ENCODE results near the gene ADAM15. TPM values are rescaled to one million over a fixed set of nuclear protein-coding genes. Genes with fewer than 3 reads are reported as not detected.
A peak's percentile ranks its signal among the peaks of the same experiment; 100 is the strongest.

The ADAM15 gene
- polyA plus RNA-seq, 1 donor from 2014 or later, result 24.8 TPM

DNA sequence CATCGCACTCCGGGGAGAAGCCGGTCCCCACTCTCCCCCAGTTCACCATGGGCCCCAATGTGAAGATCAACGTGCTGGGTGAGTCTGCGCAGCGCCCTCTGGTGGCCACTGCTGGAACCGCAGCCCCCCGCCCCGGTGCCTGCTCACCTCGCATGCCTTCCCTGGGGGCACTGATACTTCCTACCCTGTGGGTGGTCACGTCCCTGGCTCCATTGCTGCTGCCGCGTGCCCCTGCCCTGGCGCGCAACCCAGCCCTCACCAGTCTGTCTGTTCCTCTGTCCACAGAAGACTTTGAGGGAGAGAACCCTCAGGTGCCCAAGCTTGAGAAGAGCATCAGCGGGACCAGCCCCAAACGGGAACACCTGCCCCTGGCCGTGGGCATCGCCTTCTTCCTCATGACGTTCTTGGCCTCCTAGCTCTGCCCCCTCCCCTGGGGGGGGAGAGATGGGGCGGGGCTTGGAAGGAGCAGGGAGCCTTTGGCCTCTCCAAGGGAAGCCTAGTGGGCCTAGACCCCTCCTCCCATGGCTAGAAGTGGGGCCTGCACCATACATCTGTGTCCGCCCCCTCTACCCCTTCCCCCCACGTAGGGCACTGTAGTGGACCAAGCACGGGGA is 35.1 kb downstream of the ADAM15 start:
- no peaks in the 10 kb centered on the region for H3K27me3 ChIP-seq (ENCODE audit: insufficient read depth, low read depth, low read length)
- H3K79me2 ChIP-seq (replicated peaks; ENCODE audit: insufficient read depth, low read length), result peaks cover 22% of the 10 kb centered on the region
- H2AFZ ChIP-seq (ENCODE audit: low read depth, low read length), result no peak overlapping the region
- H3K9ac ChIP-seq (ENCODE audit: low read length), result no peak overlapping the region
- H3K27ac ChIP-seq (ENCODE audit: low read length), result no peak overlapping the region
- peaks cover 5% of the 10 kb centered on the region for H3F3A ChIP-seq (ENCODE audit: insufficient read depth, low read length, poor library complexity, severe bottlenecking)
- H3K9me3 ChIP-seq (ENCODE audit: low read length), result no peaks in the 10 kb centered on the region
- H3K36me3 ChIP-seq (ENCODE audit: insufficient read depth, low read length), result no peaks in the 10 kb centered on the region
- TF ChIP-seq, protein P1, sequence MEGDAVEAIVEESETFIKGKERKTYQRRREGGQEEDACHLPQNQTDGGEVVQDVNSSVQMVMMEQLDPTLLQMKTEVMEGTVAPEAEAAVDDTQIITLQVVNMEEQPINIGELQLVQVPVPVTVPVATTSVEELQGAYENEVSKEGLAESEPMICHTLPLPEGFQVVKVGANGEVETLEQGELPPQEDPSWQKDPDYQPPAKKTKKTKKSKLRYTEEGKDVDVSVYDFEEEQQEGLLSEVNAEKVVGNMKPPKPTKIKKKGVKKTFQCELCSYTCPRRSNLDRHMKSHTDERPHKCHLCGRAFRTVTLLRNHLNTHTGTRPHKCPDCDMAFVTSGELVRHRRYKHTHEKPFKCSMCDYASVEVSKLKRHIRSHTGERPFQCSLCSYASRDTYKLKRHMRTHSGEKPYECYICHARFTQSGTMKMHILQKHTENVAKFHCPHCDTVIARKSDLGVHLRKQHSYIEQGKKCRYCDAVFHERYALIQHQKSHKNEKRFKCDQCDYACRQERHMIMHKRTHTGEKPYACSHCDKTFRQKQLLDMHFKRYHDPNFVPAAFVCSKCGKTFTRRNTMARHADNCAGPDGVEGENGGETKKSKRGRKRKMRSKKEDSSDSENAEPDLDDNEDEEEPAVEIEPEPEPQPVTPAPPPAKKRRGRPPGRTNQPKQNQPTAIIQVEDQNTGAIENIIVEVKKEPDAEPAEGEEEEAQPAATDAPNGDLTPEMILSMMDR (IDR thresholded peaks at IDR 0.05; ENCODE audit: poor library complexity, severe bottlenecking), result peak; percentile 83
- TF ChIP-seq RAD21 (conservative IDR thresholded peaks at IDR 0.05) (peak; percentile 48), EP300 (conservative IDR thresholded peaks at IDR 0.05; ENCODE audit: poor library complexity, severe bottlenecking) (no peak), SMC3 (conservative IDR thresholded peaks at IDR 0.05; ENCODE audit: poor library complexity) (peak; percentile 63)
- TF ChIP-seq, protein P2, sequence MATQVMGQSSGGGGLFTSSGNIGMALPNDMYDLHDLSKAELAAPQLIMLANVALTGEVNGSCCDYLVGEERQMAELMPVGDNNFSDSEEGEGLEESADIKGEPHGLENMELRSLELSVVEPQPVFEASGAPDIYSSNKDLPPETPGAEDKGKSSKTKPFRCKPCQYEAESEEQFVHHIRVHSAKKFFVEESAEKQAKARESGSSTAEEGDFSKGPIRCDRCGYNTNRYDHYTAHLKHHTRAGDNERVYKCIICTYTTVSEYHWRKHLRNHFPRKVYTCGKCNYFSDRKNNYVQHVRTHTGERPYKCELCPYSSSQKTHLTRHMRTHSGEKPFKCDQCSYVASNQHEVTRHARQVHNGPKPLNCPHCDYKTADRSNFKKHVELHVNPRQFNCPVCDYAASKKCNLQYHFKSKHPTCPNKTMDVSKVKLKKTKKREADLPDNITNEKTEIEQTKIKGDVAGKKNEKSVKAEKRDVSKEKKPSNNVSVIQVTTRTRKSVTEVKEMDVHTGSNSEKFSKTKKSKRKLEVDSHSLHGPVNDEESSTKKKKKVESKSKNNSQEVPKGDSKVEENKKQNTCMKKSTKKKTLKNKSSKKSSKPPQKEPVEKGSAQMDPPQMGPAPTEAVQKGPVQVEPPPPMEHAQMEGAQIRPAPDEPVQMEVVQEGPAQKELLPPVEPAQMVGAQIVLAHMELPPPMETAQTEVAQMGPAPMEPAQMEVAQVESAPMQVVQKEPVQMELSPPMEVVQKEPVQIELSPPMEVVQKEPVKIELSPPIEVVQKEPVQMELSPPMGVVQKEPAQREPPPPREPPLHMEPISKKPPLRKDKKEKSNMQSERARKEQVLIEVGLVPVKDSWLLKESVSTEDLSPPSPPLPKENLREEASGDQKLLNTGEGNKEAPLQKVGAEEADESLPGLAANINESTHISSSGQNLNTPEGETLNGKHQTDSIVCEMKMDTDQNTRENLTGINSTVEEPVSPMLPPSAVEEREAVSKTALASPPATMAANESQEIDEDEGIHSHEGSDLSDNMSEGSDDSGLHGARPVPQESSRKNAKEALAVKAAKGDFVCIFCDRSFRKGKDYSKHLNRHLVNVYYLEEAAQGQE (IDR thresholded peaks at IDR 0.05; ENCODE audit: borderline replicate concordance), result no peak
- H4K20me1 ChIP-seq (ENCODE audit: insufficient read depth), result peaks cover 31% of the 10 kb centered on the region
- no peaks in the 10 kb centered on the region for H3K9me2 ChIP-seq (ENCODE audit: insufficient read depth, low read length)
- peak overlapping the region; percentile 82 for H3K4me3 ChIP-seq (ENCODE audit: low read length)
- no peak overlapping the region for H3K4me2 ChIP-seq (ENCODE audit: low read length)

DNA sequence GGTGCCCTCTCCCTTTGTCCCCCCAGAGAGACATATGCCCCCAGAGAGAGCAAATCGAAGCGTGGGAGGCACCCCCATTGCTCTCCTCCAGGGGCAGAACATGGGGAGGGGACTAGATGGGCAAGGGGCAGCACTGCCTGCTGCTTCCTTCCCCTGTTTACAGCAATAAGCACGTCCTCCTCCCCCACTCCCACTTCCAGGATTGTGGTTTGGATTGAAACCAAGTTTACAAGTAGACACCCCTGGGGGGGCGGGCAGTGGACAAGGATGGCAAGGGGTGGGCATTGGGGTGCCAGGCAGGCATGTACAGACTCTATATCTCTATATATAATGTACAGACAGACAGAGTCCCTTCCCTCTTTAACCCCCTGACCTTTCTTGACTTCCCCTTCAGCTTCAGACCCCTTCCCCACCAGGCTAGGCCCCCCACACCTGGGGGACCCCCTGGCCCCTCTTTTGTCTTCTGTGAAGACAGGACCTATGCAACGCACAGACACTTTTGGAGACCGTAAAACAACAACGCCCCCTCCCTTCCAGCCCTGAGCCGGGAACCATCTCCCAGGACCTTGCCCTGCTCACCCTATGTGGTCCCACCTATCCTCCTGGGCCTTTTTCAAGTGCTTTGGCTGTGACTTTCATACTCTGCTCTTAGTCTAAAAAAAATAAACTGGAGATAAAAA is 35.9 kb downstream of the ADAM15 start:
- TF ChIP-seq RAD21 (conservative IDR thresholded peaks at IDR 0.05), result no peak
- TF ChIP-seq POLR2AphosphoS5 (IDR thresholded peaks at IDR 0.05), result no peak
- no peak for TF ChIP-seq EP300 (conservative IDR thresholded peaks at IDR 0.05; ENCODE audit: poor library complexity, severe bottlenecking)
- TF ChIP-seq MXI1 (conservative IDR thresholded peaks at IDR 0.05; ENCODE audit: poor library complexity, severe bottlenecking), result no peak
- TF ChIP-seq, protein P2 (IDR thresholded peaks at IDR 0.05; ENCODE audit: borderline replicate concordance), result no peak
- TF ChIP-seq SMC3 (conservative IDR thresholded peaks at IDR 0.05; ENCODE audit: poor library complexity), result no peak
- TF ChIP-seq TAF1 (IDR thresholded peaks at IDR 0.05; ENCODE audit: low read depth), result no peak
- TF ChIP-seq, protein P1 (IDR thresholded peaks at IDR 0.05; ENCODE audit: poor library complexity, severe bottlenecking), result no peak
- TF ChIP-seq EZH2 (IDR thresholded peaks at IDR 0.05; ENCODE audit: borderline replicate concordance, insufficient read depth, low read length, poor library complexity, severe bottlenecking), result no peak
- Histone ChIP-seq H3K9ac (ENCODE audit: low read length) (no peak overlapping the region), H3K9me3 (ENCODE audit: low read length) (no peaks in the 10 kb centered on the region), H3K36me3 (ENCODE audit: insufficient read depth, low read length) (no peaks in the 10 kb centered on the region), H3K27ac (ENCODE audit: low read length) (no peak overlapping the region), H3K4me3 (ENCODE audit: low read length) (no peak overlapping the region), H3F3A (ENCODE audit: insufficient read depth, low read length, poor library complexity, severe bottlenecking) (no peaks in the 10 kb centered on the region), H2AFZ (ENCODE audit: low read depth, low read length) (no peak overlapping the region), H3K27me3 (ENCODE audit: insufficient read depth, low read depth, low read length) (no peaks in the 10 kb centered on the region), H3K9me2 (ENCODE audit: insufficient read depth, low read length) (no peaks in the 10 kb centered on the region), H3K79me2 (replicated peaks; ENCODE audit: insufficient read depth, low read length) (peaks cover 22% of the 10 kb centered on the region), H3K4me2 (ENCODE audit: low read length) (no peak overlapping the region), H4K20me1 (ENCODE audit: insufficient read depth) (peaks cover 23% of the 10 kb centered on the region)

Data from neural cell (in vitro differentiated cells).